HCT116 (cell line): ENCODE data around the gene NDST3. TPM values are rescaled to one million over a fixed set of nuclear protein-coding genes. Genes with fewer than 3 reads are reported as not detected.

Source experiments
- ATAC-seq: fragments of 200-7000 bp; cut with Tn5 transposase; 2 replicates; pipeline ENCODE4 v1.9.1; 2020; ENCODE audit warnings: mild to moderate bottlenecking, moderate library complexity
- BruUV-seq: library from RNA; stranded (reverse); fragments of 400-500 nt; replicated peaks from 2 replicates; lab custom pipeline; 2021; lab: Mats Ljungman, UMichigan
- CTCF ChIA-PET: fragments of 300-600 bp; sonication (Branson Sonifier 250); formaldehyde crosslinking; loops from one replicate; lab custom pipeline; 2021; ENCODE audit warnings: antibody characterized with exemption; lab: Charles Lee
- POLR2A ChIA-PET: fragments of 300-600, 350-600 bp; sonication (Branson Sonifier 250); formaldehyde crosslinking; loops from one replicate; lab custom pipeline; 2021; ENCODE audit warnings: antibody characterized with exemption; lab: Charles Lee
- RAD21 ChIA-PET, 2 experiments: fragments of 300-600 bp; sonication (Branson Sonifier 250); formaldehyde crosslinking; loops; one replicate each; lab custom pipeline; 2023; ENCODE audit warnings: low total read pairs in 2 of 2; ENCODE audit not compliant: uncharacterized antibody in 2 of 2, unreplicated experiment in 2 of 2, low non-redundant PET in 1 of 2; lab: Charles Lee
- DNase-seq: peaks from one replicate; pipeline ENCODE4 v3.0.0-alpha.2; 2010; ENCODE audit warnings: low read depth, low spot score
- H2AFZ ChIP-seq: fragments of 200-600 bp; shearing (Covaris generic), sonication (generic); 2 replicates; pipeline ENCODE4 v1.6.1; 2017; ENCODE audit warnings: low read depth, mixed run types, mixed read lengths, antibody characterized with exemption, low read length; ENCODE audit not compliant: poor library complexity, severe bottlenecking
- H3K27ac ChIP-seq: 2 replicates; pipeline ENCODE4 v1.5.1; 2012; ENCODE audit warnings: low read depth, low read length
- H3K27me3 ChIP-seq: fragments of 200-600 bp; sonication (generic); 2 replicates; pipeline ENCODE4 v1.6.1; 2016; ENCODE audit warnings: mixed run types, low read length, mixed read lengths; ENCODE audit not compliant: insufficient read depth
- H3K36me3 ChIP-seq, 2 experiments: fragments of 200-500 bp in 1 of 2; fragments of 200-600 bp in 1 of 2; sonication (Bioruptor generic) in 1 of 2; sonication (generic) in 1 of 2; 2 replicates each; pipeline versions ENCODE4 v1.5.1 to v1.6.1; 2014 to 2016; ENCODE audit warnings: low read length in 2 of 2, inconsistent platforms in 1 of 2, mixed read lengths in 1 of 2, mixed run types in 1 of 2; ENCODE audit not compliant: insufficient read depth in 2 of 2, control insufficient read depth in 1 of 2
- H3K4me1 ChIP-seq, 2 experiments: fragments of 200-600 bp in 1 of 2; sonication (generic) in 1 of 2; 2 replicates each; pipeline versions ENCODE4 v1.5.1 to v1.6.1; 2012 to 2017; ENCODE audit warnings: low read length in 2 of 2, inconsistent platforms in 1 of 2, mild to moderate bottlenecking in 1 of 2, mixed read lengths in 1 of 2, mixed run types in 1 of 2, moderate library complexity in 1 of 2; ENCODE audit not compliant: insufficient read depth in 2 of 2, control insufficient read depth in 1 of 2
- H3K4me2 ChIP-seq: fragments of 200-600 bp; sonication (generic); 2 replicates; pipeline ENCODE4 v1.6.1; 2017; ENCODE audit warnings: mixed run types, low read length, mixed read lengths
- H3K4me3 ChIP-seq, 2 experiments: fragments of 200-600 bp in 1 of 2; sonication (generic) in 1 of 2; replicated peaks in 1 of 2; 2 replicates each; pipeline ENCODE4 v1.5.1; 2011 to 2016; ENCODE audit warnings: low read length in 2 of 2, control low read depth in 1 of 2, low read depth in 1 of 2, mild to moderate bottlenecking in 1 of 2, mixed read lengths in 1 of 2, mixed run types in 1 of 2
- H3K79me2 ChIP-seq: fragments of 200-600 bp; sonication (generic); 2 replicates; pipeline ENCODE4 v1.6.1; 2017; ENCODE audit warnings: mild to moderate bottlenecking, mixed run types, low read length, moderate library complexity, mixed read lengths; ENCODE audit not compliant: insufficient read depth
- H3K9ac ChIP-seq: fragments of 200-600 bp; sonication (generic); 2 replicates; pipeline ENCODE4 v1.6.1; 2016; ENCODE audit warnings: low read length, mixed read lengths
- H3K9me2 ChIP-seq: fragments of 200-600 bp; sonication (generic), shearing (Covaris generic); 2 replicates; pipeline ENCODE4 v1.6.1; 2017; ENCODE audit warnings: mixed run types, mild to moderate bottlenecking, moderate library complexity; ENCODE audit not compliant: insufficient read depth
- H3K9me3 ChIP-seq, 2 experiments: fragments of 200-500 bp in 1 of 2; fragments of 200-600 bp in 1 of 2; sonication (Bioruptor generic) in 1 of 2; sonication (generic) in 1 of 2; 2 replicates each; pipeline ENCODE4 v1.6.1; 2014 to 2017; ENCODE audit warnings: low read length in 2 of 2, mixed read lengths in 2 of 2, inconsistent platforms in 1 of 2, low read depth in 1 of 2, mild to moderate bottlenecking in 1 of 2, mixed run types in 1 of 2, moderate library complexity in 1 of 2; ENCODE audit not compliant: control insufficient read depth in 1 of 2, insufficient read depth in 1 of 2
- H4K20me1 ChIP-seq: fragments of 200-600 bp; sonication (generic), shearing (Covaris generic); 2 replicates; pipeline ENCODE4 v1.6.1; 2017; ENCODE audit warnings: mixed run types, mild to moderate bottlenecking, moderate library complexity; ENCODE audit not compliant: insufficient read depth
- CBX3 ChIP-seq: IDR thresholded peaks from 2 replicates; pipeline ENCODE4 v1.6.1; 2012; ENCODE audit warnings: low read depth
- CTCF ChIP-seq, 3 experiments: fragments of 200-600 bp in 1 of 3; sonication (generic) in 1 of 3; IDR thresholded peaks in 2 of 3; conservative IDR thresholded peaks in 1 of 3; 2 replicates each; pipeline ENCODE4 v1.5.1; 2012 to 2017; ENCODE audit warnings: low read depth in 2 of 3, low read length in 2 of 3, antibody characterized with exemption in 1 of 3, borderline replicate concordance in 1 of 3, control low read depth in 1 of 3, mild to moderate bottlenecking in 1 of 3, mixed read lengths in 1 of 3, mixed run types in 1 of 3, moderate library complexity in 1 of 3; ENCODE audit not compliant: insufficient read depth in 1 of 3
- EGR1 ChIP-seq: IDR thresholded peaks from 2 replicates; pipeline ENCODE4 v1.6.1; 2012; ENCODE audit warnings: low read depth
- ELF1 ChIP-seq: IDR thresholded peaks from 2 replicates; pipeline ENCODE4 v1.6.1; 2012; ENCODE audit warnings: low read depth, borderline replicate concordance
- EZH2phosphoT487 ChIP-seq: fragments of 200-600 bp; IDR thresholded peaks from 2 replicates; pipeline ENCODE4 v1.6.1; 2018; ENCODE audit warnings: antibody characterized with exemption, borderline replicate concordance
- FOSL1 ChIP-seq: IDR thresholded peaks from 2 replicates; pipeline ENCODE4 v1.6.1; 2012; ENCODE audit warnings: low read depth
- MAX ChIP-seq: IDR thresholded peaks from 2 replicates; pipeline ENCODE4 v1.6.1; 2012
- POLR2AphosphoS5 ChIP-seq: IDR thresholded peaks from 2 replicates; pipeline ENCODE4 v1.6.1; 2011; ENCODE audit warnings: mild to moderate bottlenecking, low read depth, low read length, moderate library complexity
- SIN3A ChIP-seq: IDR thresholded peaks from 2 replicates; pipeline ENCODE4 v1.6.1; 2012; ENCODE audit warnings: low read depth
- SP1 ChIP-seq: IDR thresholded peaks from 2 replicates; pipeline ENCODE4 v1.6.1; 2012; ENCODE audit warnings: low read depth
- TCF7L2 ChIP-seq: IDR thresholded peaks from 2 replicates; pipeline ENCODE4 v1.7.0; 2011; ENCODE audit warnings: borderline replicate concordance, inconsistent platforms; ENCODE audit not compliant: insufficient read depth, insufficient read length; ENCODE audit errors: extremely low read depth
- ZBTB33 ChIP-seq: IDR thresholded peaks from 2 replicates; pipeline ENCODE4 v1.6.1; 2011; ENCODE audit warnings: mild to moderate bottlenecking, low read length, moderate library complexity; ENCODE audit not compliant: insufficient replicate concordance; ENCODE audit errors: extremely low read depth
- ZFX ChIP-seq: fragments of 450-650 bp; IDR thresholded peaks from 2 replicates; pipeline ENCODE4 v1.6.1; 2017
- ZNF274 ChIP-seq: fragments of 200-500 bp; sonication (Bioruptor generic); IDR thresholded peaks from 2 replicates; pipeline ENCODE4 v1.6.1; 2014; ENCODE audit warnings: mild to moderate bottlenecking, low read depth, low read length, inconsistent platforms
- intact Hi-C: fragments of 100-400 bp; cut with micrococcal nuclease; formaldehyde crosslinking; loops from 2 replicates; pipeline ENCODE4 v1.10.0; 2022
- total RNA-seq: library from RNA; stranded (reverse); gene quantifications from one replicate; pipeline ENCODE4 v1.2.1, GENCODE V29; 2021; ENCODE audit not compliant: unreplicated experiment

NDST3 gene
- total RNA-seq, 1 experiment from 2014 or later, result not detected

- H3K4me1 ChIP-seq, result no peaks in the 10 kb centered on the region
- DNase-seq, result no peak
- no peak overlapping the region for H2AFZ ChIP-seq
- RAD21 ChIA-PET, result no interaction called here
- CTCF ChIA-PET, result no interaction called here
- no peak overlapping the region for H3K27ac ChIP-seq
- no peak overlapping the region for H3K9ac ChIP-seq
- no peak overlapping the region for H3K4me3 ChIP-seq
- no peaks in the 10 kb centered on the region; a peak in 2 of 4 replicates for H3K36me3 ChIP-seq
- BruUV-seq, result no TSS peak
- no peaks in the 10 kb centered on the region for H3K79me2 ChIP-seq
- POLR2A ChIA-PET, result no interaction called here
- H3K9me2 ChIP-seq, result no peaks in the 10 kb centered on the region
- H4K20me1 ChIP-seq, result peaks cover 4% of the 10 kb centered on the region; the same call in 1 of the 2 replicates
- ATAC-seq, result no peak
- no peak overlapping the region for H3K4me2 ChIP-seq
- H3K27me3 ChIP-seq, result no peaks in the 10 kb centered on the region
- TF ChIP-seq FOSL1 (no peak), EZH2phosphoT487 (no peak), EGR1 (no peak), TCF7L2 (no peak), ELF1 (no peak), ZFX (no peak), MAX (no peak), POLR2AphosphoS5 (no peak), SIN3A (no peak), CTCF (IDR thresholded peaks at IDR 0.05 in 2 of 3, conservative IDR thresholded peaks at IDR 0.05 in 1 of 3; ENCODE audit: borderline replicate concordance in 1 of 3, insufficient read depth in 1 of 3, low read depth in 2 of 3, low read length in 2 of 3) (no peak), SP1 (no peak), ZBTB33 (no peak), ZNF274 (no peak), CBX3 (no peak)
- intact Hi-C loops, result no loop called here
- no peaks in the 10 kb centered on the region for H3K9me3 ChIP-seq
These were observed 251.6 kb downstream of the NDST3 start for GRCh38 chr4:118285931-118286330.
